Choroid plexus epithelial cell (primary cell): Measurements from ENCODE around the gene RFX8.

ENCODE experiments used
- DNase-seq: peaks from one replicate; pipeline ENCODE4 v3.0.0-alpha.2; 2010; ENCODE audit warnings: low read depth
- H3K4me3 ChIP-seq: 2 replicates; pipeline ENCODE4 v1.5.1; 2011; ENCODE audit warnings: low read depth, mild to moderate bottlenecking, control low read depth, low read length, moderate library complexity
- CTCF ChIP-seq: conservative IDR thresholded peaks from 2 replicates; pipeline ENCODE4 v1.5.1; 2011; ENCODE audit warnings: low read depth, mild to moderate bottlenecking, control low read depth, inconsistent platforms, low read length, moderate library complexity

RFX8 gene

GRCh38 chr2:101362777-101363176, 112.1 kb downstream of the RFX8 start:
- no peak for TF ChIP-seq CTCF
- no peak overlapping the region for H3K4me3 ChIP-seq
- no peak for DNase-seq

GRCh38 chr2:101362316-101362715, 112.6 kb downstream of the RFX8 start:
- no peak for DNase-seq
- H3K4me3 ChIP-seq, result no peak overlapping the region
- no peak for TF ChIP-seq CTCF

GRCh38 chr2:101361522-101361921, 113.4 kb downstream of the RFX8 start:
- TF ChIP-seq CTCF, result no peak
- H3K4me3 ChIP-seq, result no peak overlapping the region
- DNase-seq, result no peak

GRCh38 chr2:101361121-101361520, 113.8 kb downstream of the RFX8 start:
- DNase-seq, result no peak
- no peak for TF ChIP-seq CTCF
- H3K4me3 ChIP-seq, result no peak overlapping the region

- no peak for TF ChIP-seq CTCF
- DNase-seq, result no peak
Measured at GRCh38 chr2:101360232-101360631, 114.7 kb downstream of the RFX8 start.

GRCh38 chr2:101359410-101359954, 115.4 kb downstream of the RFX8 start:
- no peak for TF ChIP-seq CTCF
- DNase-seq, result no peak
- no peak overlapping the region for H3K4me3 ChIP-seq

More at GRCh38 chr2:101360232-101360631, 114.7 kb downstream of the RFX8 start:
- no peak overlapping the region for H3K4me3 ChIP-seq

GRCh38 chr2:101357376-101357775, 117.5 kb downstream of the RFX8 start:
- no peak for TF ChIP-seq CTCF
- H3K4me3 ChIP-seq, result no peak overlapping the region
- no peak for DNase-seq
